Measurements from ENCODE around the gene CIAPIN1. TPM values are rescaled to one million over a fixed set of nuclear protein-coding genes. Genes with fewer than 3 reads are reported as not detected.
A peak's percentile ranks its signal among the peaks of the same experiment; 100 is the strongest.

The CIAPIN1 gene
- total RNA-seq, 1 donor from 2014 or later: 68.2 TPM

GRCh38 chr16:57471209-57471608, 24.0 kb upstream of the CIAPIN1 start:
- H3K27ac Mint-ChIP-seq: peak overlapping the region; percentile 92
- DNase-seq (ENCODE audit: extremely low spot score, unreplicated experiment): no peak
- no peak overlapping the region for H3K4me3 Mint-ChIP-seq
- no peaks in the 10 kb centered on the region for H3K27me3 Mint-ChIP-seq
- H3K9me3 Mint-ChIP-seq: no peaks in the 10 kb centered on the region
- H3K4me1 Mint-ChIP-seq (ENCODE audit: unreplicated experiment): peaks cover 18% of the 10 kb centered on the region
- TF ChIP-seq CTCF (conservative IDR thresholded peaks at IDR 0.05): no peak
- H3K36me3 Mint-ChIP-seq: peaks cover 25% of the 10 kb centered on the region

GRCh38 chr16:57470711-57471110, 23.5 kb upstream of the CIAPIN1 start:
- Mint-ChIP-seq H3K36me3 (peaks cover 29% of the 10 kb centered on the region), H3K4me3 (no peak overlapping the region), H3K9me3 (no peaks in the 10 kb centered on the region), H3K27ac (peak overlapping the region; percentile 92), H3K27me3 (no peaks in the 10 kb centered on the region), H3K4me1 (ENCODE audit: unreplicated experiment) (peaks cover 16% of the 10 kb centered on the region)
- no peak for TF ChIP-seq CTCF (conservative IDR thresholded peaks at IDR 0.05)
- no peak for DNase-seq (ENCODE audit: extremely low spot score, unreplicated experiment)

- H3K4me1 Mint-ChIP-seq (ENCODE audit: unreplicated experiment): peaks cover 17% of the 10 kb centered on the region
- no peaks in the 10 kb centered on the region for H3K27me3 Mint-ChIP-seq
- peaks cover 33% of the 10 kb centered on the region for H3K36me3 Mint-ChIP-seq
- TF ChIP-seq CTCF (conservative IDR thresholded peaks at IDR 0.05): no peak
- no peak overlapping the region for H3K27ac Mint-ChIP-seq
- DNase-seq (ENCODE audit: extremely low spot score, unreplicated experiment): no peak
- H3K9me3 Mint-ChIP-seq: no peaks in the 10 kb centered on the region
- H3K4me3 Mint-ChIP-seq: no peak overlapping the region
These were observed 22.8 kb upstream of the CIAPIN1 start for GRCh38 chr16:57469917-57470470.

GRCh38 chr16:57469046-57469445, 21.9 kb upstream of the CIAPIN1 start:
- Mint-ChIP-seq H3K4me1 (ENCODE audit: unreplicated experiment) (peaks cover 24% of the 10 kb centered on the region), H3K27me3 (no peaks in the 10 kb centered on the region), H3K4me3 (no peak overlapping the region), H3K9me3 (no peaks in the 10 kb centered on the region), H3K36me3 (peaks cover 40% of the 10 kb centered on the region), H3K27ac (no peak overlapping the region)
- DNase-seq (ENCODE audit: extremely low spot score, unreplicated experiment): no peak
- no peak for TF ChIP-seq CTCF (conservative IDR thresholded peaks at IDR 0.05)

GRCh38 chr16:57468346-57468745, 21.2 kb upstream of the CIAPIN1 start:
- Mint-ChIP-seq H3K4me1 (ENCODE audit: unreplicated experiment) (peaks cover 26% of the 10 kb centered on the region), H3K27ac (no peak overlapping the region), H3K36me3 (peaks cover 42% of the 10 kb centered on the region), H3K27me3 (no peaks in the 10 kb centered on the region), H3K4me3 (no peak overlapping the region), H3K9me3 (no peaks in the 10 kb centered on the region)
- TF ChIP-seq CTCF (conservative IDR thresholded peaks at IDR 0.05): no peak
- no peak for DNase-seq (ENCODE audit: extremely low spot score, unreplicated experiment)

DNA sequence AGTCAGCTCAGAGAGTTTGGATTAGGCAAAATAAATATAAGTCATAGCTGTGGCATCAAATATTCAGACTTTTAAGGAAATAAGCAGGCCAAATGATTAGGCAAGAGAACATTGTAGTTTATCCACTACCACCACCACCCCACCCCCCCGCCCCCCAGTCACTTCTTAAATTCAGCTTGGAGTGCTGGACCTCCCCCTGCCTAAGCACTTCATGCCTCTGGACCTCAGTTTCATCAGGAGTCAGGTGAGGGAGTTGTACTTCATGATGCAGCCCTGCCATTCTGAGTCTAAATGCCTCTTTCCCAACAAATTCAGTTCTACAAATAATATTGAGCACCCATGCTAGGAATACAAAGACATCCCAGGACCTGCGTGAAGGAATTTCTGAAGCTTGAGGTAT, 17.3 kb upstream of the CIAPIN1 start:
- H3K9me3 Mint-ChIP-seq: no peaks in the 10 kb centered on the region
- no peak overlapping the region for H3K27ac Mint-ChIP-seq
- peaks cover 38% of the 10 kb centered on the region for H3K36me3 Mint-ChIP-seq
- peaks cover 16% of the 10 kb centered on the region for H3K4me1 Mint-ChIP-seq (ENCODE audit: unreplicated experiment)
- H3K27me3 Mint-ChIP-seq: no peaks in the 10 kb centered on the region
- TF ChIP-seq CTCF (conservative IDR thresholded peaks at IDR 0.05): no peak
- peak overlapping the region; percentile 100 for H3K4me3 Mint-ChIP-seq
- DNase-seq (ENCODE audit: extremely low spot score, unreplicated experiment): no peak
